ENCODE results near the gene CD28.
A peak's percentile ranks its signal among the peaks of the same experiment; 100 is the strongest.

DNA sequence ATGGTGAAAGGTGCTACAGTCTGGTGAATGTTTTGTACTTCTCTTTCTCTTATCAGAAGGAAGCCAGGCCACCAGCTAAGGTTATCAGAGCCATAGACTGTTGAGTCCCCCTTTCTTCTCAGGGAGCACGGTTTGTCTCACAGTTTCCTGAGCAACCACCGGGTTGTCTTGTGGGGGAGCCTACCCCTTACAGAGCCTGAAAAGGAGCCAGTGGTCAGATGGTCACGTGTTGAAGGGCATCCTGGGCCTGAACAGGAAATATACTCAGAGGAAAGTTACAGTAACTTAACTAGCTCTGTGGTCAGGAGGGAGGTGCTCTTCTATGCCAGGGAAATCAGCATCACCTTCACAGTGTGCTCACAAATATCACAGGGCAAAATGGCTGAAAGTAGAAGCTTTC lies 11.6 kb downstream of the CD28 start:
- TF ChIP-seq, protein P1, sequence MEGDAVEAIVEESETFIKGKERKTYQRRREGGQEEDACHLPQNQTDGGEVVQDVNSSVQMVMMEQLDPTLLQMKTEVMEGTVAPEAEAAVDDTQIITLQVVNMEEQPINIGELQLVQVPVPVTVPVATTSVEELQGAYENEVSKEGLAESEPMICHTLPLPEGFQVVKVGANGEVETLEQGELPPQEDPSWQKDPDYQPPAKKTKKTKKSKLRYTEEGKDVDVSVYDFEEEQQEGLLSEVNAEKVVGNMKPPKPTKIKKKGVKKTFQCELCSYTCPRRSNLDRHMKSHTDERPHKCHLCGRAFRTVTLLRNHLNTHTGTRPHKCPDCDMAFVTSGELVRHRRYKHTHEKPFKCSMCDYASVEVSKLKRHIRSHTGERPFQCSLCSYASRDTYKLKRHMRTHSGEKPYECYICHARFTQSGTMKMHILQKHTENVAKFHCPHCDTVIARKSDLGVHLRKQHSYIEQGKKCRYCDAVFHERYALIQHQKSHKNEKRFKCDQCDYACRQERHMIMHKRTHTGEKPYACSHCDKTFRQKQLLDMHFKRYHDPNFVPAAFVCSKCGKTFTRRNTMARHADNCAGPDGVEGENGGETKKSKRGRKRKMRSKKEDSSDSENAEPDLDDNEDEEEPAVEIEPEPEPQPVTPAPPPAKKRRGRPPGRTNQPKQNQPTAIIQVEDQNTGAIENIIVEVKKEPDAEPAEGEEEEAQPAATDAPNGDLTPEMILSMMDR (IDR thresholded peaks at IDR 0.05; ENCODE audit: extremely low read depth in 1 of 2, insufficient read depth in 1 of 2, low read depth in 1 of 2, low read length in 2 of 2), result no peak
- TF ChIP-seq POLR2AphosphoS5 (IDR thresholded peaks at IDR 0.05; ENCODE audit: insufficient read depth, low read depth, low read length) (no peak), EZH2 (IDR thresholded peaks at IDR 0.05; ENCODE audit: borderline replicate concordance, low read depth, low read length, severe bottlenecking) (no peak), POLR2A (IDR thresholded peaks at IDR 0.05; ENCODE audit: low read depth, low read length) (no peak), MYC (IDR thresholded peaks at IDR 0.05; ENCODE audit: low read depth, low read length) (no peak), JUN (IDR thresholded peaks at IDR 0.05; ENCODE audit: borderline replicate concordance, insufficient read depth, insufficient read length, low read depth) (no peak), GATA2 (IDR thresholded peaks at IDR 0.05; ENCODE audit: insufficient read depth, insufficient read length, low read depth, low read length) (peak; percentile 62)
- TF ChIP-seq, protein P2, sequence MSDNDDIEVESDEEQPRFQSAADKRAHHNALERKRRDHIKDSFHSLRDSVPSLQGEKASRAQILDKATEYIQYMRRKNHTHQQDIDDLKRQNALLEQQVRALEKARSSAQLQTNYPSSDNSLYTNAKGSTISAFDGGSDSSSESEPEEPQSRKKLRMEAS (IDR thresholded peaks at IDR 0.05; ENCODE audit: insufficient read depth, insufficient read length), result peak; percentile 32
